IMR-90 (cell line): Measurements from ENCODE around the gene ZNF276. TPM values are rescaled to one million over a fixed set of nuclear protein-coding genes. Genes with fewer than 3 reads are reported as not detected.

Experiments
- ATAC-seq: fragments of 200-7000 bp; cut with Tn5 transposase; 2 replicates; pipeline ENCODE4 v1.9.1; 2020; ENCODE audit warnings: low read depth, mild to moderate bottlenecking, moderate library complexity
- BruUV-seq: library from RNA; stranded (reverse); fragments of 400-500 nt; replicated peaks from 2 replicates; lab custom pipeline; 2021; lab: Mats Ljungman, UMichigan
- CTCF ChIA-PET: fragments of 300-600 bp; formaldehyde crosslinking; extraction: SDS; loops from one replicate; lab custom pipeline; 2021; ENCODE audit warnings: antibody characterized with exemption; lab: Yijun Ruan, JAX
- POLR2A ChIA-PET: fragments of 300-600 bp; sonication (Branson Sonifier 250); formaldehyde crosslinking; loops from one replicate; lab custom pipeline; 2022; ENCODE audit warnings: antibody characterized with exemption; ENCODE audit not compliant: unreplicated experiment; lab: Charles Lee
- DNase-seq: peaks from one replicate; pipeline ENCODE4 v3.0.0; 2013
- H2AFZ ChIP-seq: replicated peaks from 2 replicates; pipeline ENCODE3; 2013; ENCODE audit warnings: low read length, mild to moderate bottlenecking; ENCODE audit not compliant: poor library complexity
- H2AK5ac ChIP-seq: 2 replicates; pipeline ENCODE4 v1.6.1; 2013; ENCODE audit warnings: low read depth, low read length, inconsistent platforms
- H2AK9ac ChIP-seq: replicated peaks from 2 replicates; pipeline ENCODE3; 2013; ENCODE audit warnings: mild to moderate bottlenecking, low read depth, low read length, moderate library complexity; ENCODE audit not compliant: poor library complexity
- H2BK120ac ChIP-seq: 2 replicates; pipeline ENCODE4 v1.6.1; 2013; ENCODE audit warnings: low read depth, low read length, inconsistent platforms
- H2BK15ac ChIP-seq: 3 replicates; pipeline ENCODE4 v1.6.1; 2013; ENCODE audit warnings: low read depth, low read length, inconsistent platforms
- H2BK20ac ChIP-seq: 2 replicates; pipeline ENCODE4 v1.6.1; 2013; ENCODE audit warnings: low read depth, mild to moderate bottlenecking, inconsistent platforms, low read length, moderate library complexity
- H2BK5ac ChIP-seq: 2 replicates; pipeline ENCODE4 v1.6.1; 2013; ENCODE audit warnings: mild to moderate bottlenecking, low read depth, low read length, inconsistent platforms; ENCODE audit not compliant: poor library complexity, severe bottlenecking
- H3K14ac ChIP-seq: replicated peaks from 2 replicates; pipeline ENCODE4 v1.6.1; 2013; ENCODE audit warnings: low read depth, low read length, inconsistent platforms
- H3K18ac ChIP-seq: 2 replicates; pipeline ENCODE4 v1.6.1; 2013; ENCODE audit warnings: low read depth, low read length, control low read depth
- H3K23ac ChIP-seq: 2 replicates; pipeline ENCODE4 v1.6.1; 2013; ENCODE audit warnings: low read depth, low read length, inconsistent platforms
- H3K27ac ChIP-seq: 2 replicates; pipeline ENCODE4 v1.5.1; 2013; ENCODE audit warnings: mild to moderate bottlenecking, control low read depth, low read length; ENCODE audit not compliant: insufficient read depth
- H3K27me3 ChIP-seq: 2 replicates; pipeline ENCODE4 v1.6.1; 2013; ENCODE audit warnings: low read length; ENCODE audit not compliant: control insufficient read depth, insufficient read depth
- H3K36me3 ChIP-seq: 2 replicates; pipeline ENCODE4 v1.6.1; 2013; ENCODE audit warnings: low read length, mixed read lengths; ENCODE audit not compliant: control insufficient read depth, insufficient read depth
- H3K4ac ChIP-seq: 2 replicates; pipeline ENCODE4 v1.6.1; 2013; ENCODE audit warnings: low read depth, low read length, inconsistent platforms
- H3K4me1 ChIP-seq: 2 replicates; pipeline ENCODE4 v1.6.1; 2013; ENCODE audit warnings: low read length, mixed read lengths; ENCODE audit not compliant: control insufficient read depth, insufficient read depth
- H3K4me2 ChIP-seq: 2 replicates; pipeline ENCODE4 v1.6.1; 2013; ENCODE audit warnings: low read depth, mild to moderate bottlenecking, control low read depth, low read length, moderate library complexity
- H3K4me3 ChIP-seq: 2 replicates; pipeline ENCODE4 v1.5.1; 2013; ENCODE audit warnings: low read depth, mild to moderate bottlenecking, control low read depth, low read length, moderate library complexity; ENCODE audit not compliant: insufficient read depth
- H3K56ac ChIP-seq: 2 replicates; pipeline ENCODE4 v1.6.1; 2013; ENCODE audit warnings: low read length, inconsistent platforms; ENCODE audit not compliant: insufficient read depth; ENCODE audit errors: extremely low read depth
- H3K79me1 ChIP-seq, 2 experiments: 2 replicates each; pipeline ENCODE4 v1.6.1; 2013; ENCODE audit warnings: low read length in 2 of 2, inconsistent platforms in 1 of 2, low read depth in 1 of 2
- H3K9ac ChIP-seq: 2 replicates; pipeline ENCODE4 v1.6.1; 2013; ENCODE audit warnings: low read depth, low read length, control low read depth
- H3K9me1 ChIP-seq: 2 replicates; pipeline ENCODE4 v1.6.1; 2013; ENCODE audit warnings: low read length, inconsistent platforms; ENCODE audit not compliant: insufficient read depth
- H3K9me3 ChIP-seq: 2 replicates; pipeline ENCODE4 v1.6.1; 2013; ENCODE audit warnings: low read length; ENCODE audit not compliant: control insufficient read depth, insufficient read depth
- H4K20me1 ChIP-seq: 2 replicates; pipeline ENCODE4 v1.6.1; 2013; ENCODE audit warnings: low read length, inconsistent platforms; ENCODE audit not compliant: insufficient read depth
- H4K5ac ChIP-seq: 2 replicates; pipeline ENCODE4 v1.6.1; 2013; ENCODE audit warnings: mild to moderate bottlenecking, low read depth, low read length, control low read depth
- H4K8ac ChIP-seq, 2 experiments: 2 replicates each; pipeline ENCODE4 v1.6.1; 2013; ENCODE audit warnings: low read depth in 2 of 2, low read length in 2 of 2, control low read depth in 1 of 2, inconsistent platforms in 1 of 2
- H4K91ac ChIP-seq: 2 replicates; pipeline ENCODE4 v1.6.1; 2013; ENCODE audit warnings: low read depth, low read length, inconsistent platforms; ENCODE audit not compliant: insufficient read depth
- BHLHE40 ChIP-seq: fragments of 150-350 bp; IDR thresholded peaks from 2 replicates; pipeline ENCODE4 v1.6.1; 2016; ENCODE audit warnings: mild to moderate bottlenecking, low read depth, low read length
- CHD1 ChIP-seq: IDR thresholded peaks from 2 replicates; pipeline ENCODE4 v1.6.1; 2012; ENCODE audit warnings: low read depth, low read length, improper control_type of control experiment
- CTCF ChIP-seq: conservative IDR thresholded peaks from 2 replicates; pipeline ENCODE4 v1.5.1; 2012; ENCODE audit warnings: mild to moderate bottlenecking, low read depth, low read length, improper control_type of control experiment
- ELK1 ChIP-seq: fragments of 150-350 bp; IDR thresholded peaks from 2 replicates; pipeline ENCODE4 v1.6.1; 2016; ENCODE audit warnings: low read depth, mild to moderate bottlenecking, low read length, moderate library complexity, borderline replicate concordance
- FOS ChIP-seq: fragments of 150-350 bp; IDR thresholded peaks from 2 replicates; pipeline ENCODE4 v1.6.1; 2016; ENCODE audit warnings: low read depth, low read length
- MAZ ChIP-seq: IDR thresholded peaks from 2 replicates; pipeline ENCODE4 v1.6.1; 2012; ENCODE audit warnings: low read depth, mild to moderate bottlenecking, low read length, improper control_type of control experiment, moderate library complexity, borderline replicate concordance
- MXI1 ChIP-seq: IDR thresholded peaks from 2 replicates; pipeline ENCODE4 v1.6.1; 2012; ENCODE audit warnings: low read depth, mild to moderate bottlenecking, low read length, moderate library complexity, borderline replicate concordance
- NFE2L2 ChIP-seq: fragments of 150-350 bp; IDR thresholded peaks from 2 replicates; pipeline ENCODE4 v1.6.1; 2016; ENCODE audit warnings: low read depth, mild to moderate bottlenecking, low read length
- RCOR1 ChIP-seq: IDR thresholded peaks from 2 replicates; pipeline ENCODE4 v1.6.1; 2012; ENCODE audit warnings: mild to moderate bottlenecking, low read length, improper control_type of control experiment; ENCODE audit not compliant: insufficient replicate concordance
- RFX5 ChIP-seq: IDR thresholded peaks from 2 replicates; pipeline ENCODE4 v1.8.0; 2012; ENCODE audit warnings: low read depth, mild to moderate bottlenecking, low read length, moderate library complexity
- SMC3 ChIP-seq: fragments of 150-350 bp; IDR thresholded peaks from 2 replicates; pipeline ENCODE4 v1.6.1; 2016; ENCODE audit warnings: low read depth, mild to moderate bottlenecking, antibody characterized with exemption, low read length, moderate library complexity
- USF2 ChIP-seq: fragments of 150-350 bp; IDR thresholded peaks from 2 replicates; pipeline ENCODE4 v1.6.1; 2017; ENCODE audit warnings: mild to moderate bottlenecking, antibody characterized with exemption, low read length, low read depth
- WGBS, 2 experiments: methylation state at CpG; one replicate each; pipeline versions ENCODE4 v1.1.5 to v1.1.7; 2013; ENCODE audit warnings: missing lambda C conversion rate in 2 of 2; ENCODE audit not compliant: insufficient read length in 1 of 2; ENCODE audit errors: extremely low coverage in 2 of 2; 5-methylcytosine and 5-hydroxymethylcytosine counted together
- dilution Hi-C: fragments of 300-500 bp; cut with HindIII; formaldehyde crosslinking; loops from one replicate; pipeline ENCODE4 v1.14.3; 2018; ENCODE audit warnings: low sequenced_read_pairs; ENCODE audit not compliant: unreplicated experiment
- in situ Hi-C: fragments of 300-500 bp; cut with MboI; formaldehyde crosslinking; loops from 3 replicates; pipeline ENCODE4 v1.14.3; 2019; ENCODE audit warnings: low sequenced_read_pairs, inconsistent platforms, mixed read lengths
- intact Hi-C: fragments of 100-400 bp; cut with micrococcal nuclease; formaldehyde crosslinking; loops from 2 replicates; pipeline ENCODE4 v1.10.0; 2022
- polyA plus RNA-seq, 3 experiments: library from polyadenylated mRNA; depleted of rRNA; stranded (reverse); fragments of >200 nt; gene quantifications; 2 replicates each; pipeline ENCODE4 v1.2.3, GENCODE V29; 2012; ENCODE audit warnings: low replicate concordance in 1 of 3
- total RNA-seq: library from RNA; depleted of rRNA; stranded (reverse); fragments of >200 nt; gene quantifications from 2 replicates; pipeline ENCODE4 v1.2.3, GENCODE V29; 2012

The ZNF276 gene
- total and polyA plus RNA-seq, 2 of the 4 experiments (the other 2 are of a cell fraction) = 4.1 to 18.6 TPM

GRCh38 chr16:89697161-89697615 lies 24.1 kb upstream of the ZNF276 start:
- no peak for ATAC-seq
- dilution Hi-C loops = no loop called here
- H4K20me1 ChIP-seq = peaks cover 32% of the 10 kb centered on the region
- H3K27ac ChIP-seq = no peak overlapping the region
- H4K5ac ChIP-seq = no peak overlapping the region
- DNase-seq = no peak
- H3K4me2 ChIP-seq = no peak overlapping the region
- H3K4ac ChIP-seq = no peak overlapping the region
- TF ChIP-seq USF2 = no peak
- no peak for TF ChIP-seq ELK1
- no peak for TF ChIP-seq SMC3
- no peak for TF ChIP-seq BHLHE40
- no peak for TF ChIP-seq RFX5
- TF ChIP-seq CHD1 = no peak
- TF ChIP-seq MXI1 = no peak
- no peak for TF ChIP-seq CTCF
- no peak for TF ChIP-seq MAZ
- TF ChIP-seq FOS = no peak
- TF ChIP-seq RCOR1 = no peak
- TF ChIP-seq NFE2L2 = no peak
- H3K18ac ChIP-seq = no peak overlapping the region
- no peak overlapping the region for H2BK20ac ChIP-seq
- H3K4me1 ChIP-seq = peaks cover 9% of the 10 kb centered on the region
- intact Hi-C loops = no loop called here
- no peak overlapping the region for H3K4me3 ChIP-seq
- no peaks in the 10 kb centered on the region for H3K9me1 ChIP-seq
- no peak overlapping the region for H2AFZ ChIP-seq
- no peak overlapping the region for H3K9ac ChIP-seq
- peaks cover 5 to 20% of the 10 kb centered on the region in 2 experiments; a peak in 2 of 4 replicates for H3K79me1 ChIP-seq
- H2BK15ac ChIP-seq = no peak overlapping the region
- H2BK5ac ChIP-seq = no peak overlapping the region
- no peak overlapping the region for H3K56ac ChIP-seq
- no peak overlapping the region for H2AK9ac ChIP-seq
- no peak overlapping the region for H2BK120ac ChIP-seq
- BruUV-seq = no TSS peak
- in situ Hi-C loops = no loop called here
- no peak overlapping the region for H3K23ac ChIP-seq
- H3K9me3 ChIP-seq = no peaks in the 10 kb centered on the region
- H4K91ac ChIP-seq = no peak overlapping the region
- WGBS, 2 experiments = 99% methylated on average over 14 of the region's 19 CpGs; no CpG with 5 or more reads in 1 of the 2 experiments
- peaks cover 35% of the 10 kb centered on the region for H3K36me3 ChIP-seq
- no peak overlapping the region for H4K8ac ChIP-seq
- ChIA-PET POLR2A (no interaction called here), CTCF (no interaction called here)
- H2AK5ac ChIP-seq = no peak overlapping the region
- H3K27me3 ChIP-seq = no peaks in the 10 kb centered on the region
- H3K14ac ChIP-seq = no peak overlapping the region
